ENCODE measurements around the gene UBFD1.

DNA sequence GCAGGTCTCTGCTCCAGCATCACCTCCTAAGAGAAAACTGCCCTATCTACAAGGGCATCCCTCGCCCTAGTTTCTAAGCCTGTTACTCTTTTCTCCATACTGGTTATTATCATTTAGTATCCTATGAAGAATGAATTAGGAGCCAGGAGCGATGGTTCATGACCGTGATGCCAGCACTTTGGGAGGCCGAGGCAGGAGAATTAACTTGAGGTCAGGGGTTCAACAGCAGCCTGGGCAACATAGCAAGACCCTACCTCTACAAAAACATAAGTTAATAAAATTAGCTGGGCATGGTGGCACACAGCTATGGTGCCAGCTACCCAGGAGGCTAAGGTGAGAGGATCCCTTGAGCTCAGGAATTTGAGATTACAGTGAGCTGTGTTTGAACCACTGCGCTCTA is 7.6 kb upstream of the UBFD1 start:
- TF ChIP-seq, protein P1, sequence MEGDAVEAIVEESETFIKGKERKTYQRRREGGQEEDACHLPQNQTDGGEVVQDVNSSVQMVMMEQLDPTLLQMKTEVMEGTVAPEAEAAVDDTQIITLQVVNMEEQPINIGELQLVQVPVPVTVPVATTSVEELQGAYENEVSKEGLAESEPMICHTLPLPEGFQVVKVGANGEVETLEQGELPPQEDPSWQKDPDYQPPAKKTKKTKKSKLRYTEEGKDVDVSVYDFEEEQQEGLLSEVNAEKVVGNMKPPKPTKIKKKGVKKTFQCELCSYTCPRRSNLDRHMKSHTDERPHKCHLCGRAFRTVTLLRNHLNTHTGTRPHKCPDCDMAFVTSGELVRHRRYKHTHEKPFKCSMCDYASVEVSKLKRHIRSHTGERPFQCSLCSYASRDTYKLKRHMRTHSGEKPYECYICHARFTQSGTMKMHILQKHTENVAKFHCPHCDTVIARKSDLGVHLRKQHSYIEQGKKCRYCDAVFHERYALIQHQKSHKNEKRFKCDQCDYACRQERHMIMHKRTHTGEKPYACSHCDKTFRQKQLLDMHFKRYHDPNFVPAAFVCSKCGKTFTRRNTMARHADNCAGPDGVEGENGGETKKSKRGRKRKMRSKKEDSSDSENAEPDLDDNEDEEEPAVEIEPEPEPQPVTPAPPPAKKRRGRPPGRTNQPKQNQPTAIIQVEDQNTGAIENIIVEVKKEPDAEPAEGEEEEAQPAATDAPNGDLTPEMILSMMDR (IDR thresholded peaks at IDR 0.05): no peak
- TF ChIP-seq POLR2A (IDR thresholded peaks at IDR 0.05): no peak
